Panc1 (cell line): ENCODE measurements around the gene ISG15. TPM values are rescaled to one million over a fixed set of nuclear protein-coding genes. Genes with fewer than 3 reads are reported as not detected.

ENCODE experiments used
- ATAC-seq: fragments of 200-7000 bp; cut with Tn5 transposase; 2 replicates; pipeline ENCODE4 v1.9.1; 2020; ENCODE audit warnings: mild to moderate bottlenecking, moderate library complexity
- BruUV-seq: library from RNA; stranded (reverse); fragments of 400-500 nt; replicated peaks from 2 replicates; lab custom pipeline; 2021; lab: Mats Ljungman, UMichigan
- CTCF ChIA-PET: fragments of 300-600 bp; sonication (Branson Sonifier 250); formaldehyde crosslinking; loops from one replicate; lab custom pipeline; 2022; ENCODE audit warnings: antibody characterized with exemption; lab: Charles Lee
- POLR2A ChIA-PET: fragments of 300-600 bp; sonication (Branson Sonifier 250); formaldehyde crosslinking; loops from one replicate; lab custom pipeline; 2022; ENCODE audit warnings: antibody characterized with exemption; lab: Charles Lee
- DNase-seq: peaks from one replicate; pipeline ENCODE4 v3.0.0-alpha.2; 2010; ENCODE audit warnings: low read depth, low spot score
- H3K27ac ChIP-seq: 2 replicates; pipeline ENCODE4 v1.5.1; 2011; ENCODE audit warnings: mild to moderate bottlenecking, low read length, inconsistent platforms
- H3K27me3 ChIP-seq: fragments of 200-500 bp; sonication (Bioruptor generic); 2 replicates; pipeline ENCODE4 v1.6.0; 2014; ENCODE audit warnings: low read length, inconsistent platforms; ENCODE audit not compliant: control insufficient read depth, insufficient read depth
- H3K36me3 ChIP-seq: fragments of 200-500 bp; sonication (Bioruptor generic); 2 replicates; pipeline ENCODE4 v1.5.1; 2014; ENCODE audit warnings: inconsistent platforms, mild to moderate bottlenecking, low read length, moderate library complexity; ENCODE audit not compliant: control insufficient read depth, insufficient read depth
- H3K4me1 ChIP-seq: 2 replicates; pipeline ENCODE4 v1.5.1; 2011; ENCODE audit warnings: inconsistent platforms, mild to moderate bottlenecking, low read length, moderate library complexity; ENCODE audit not compliant: control insufficient read depth, insufficient read depth
- H3K4me3 ChIP-seq, 2 experiments: 2 replicates each; pipeline ENCODE4 v1.5.1; 2011 to 2012; ENCODE audit warnings: low read depth in 2 of 2, low read length in 2 of 2, mild to moderate bottlenecking in 2 of 2, inconsistent platforms in 1 of 2, moderate library complexity in 1 of 2
- H3K9me3 ChIP-seq: fragments of 200-500 bp; sonication (Bioruptor generic); 2 replicates; pipeline ENCODE4 v1.5.1; 2014; ENCODE audit warnings: low read depth, mild to moderate bottlenecking, inconsistent platforms, low read length, moderate library complexity; ENCODE audit not compliant: control insufficient read depth, insufficient read depth
- POLR2AphosphoS5 ChIP-seq: IDR thresholded peaks from 2 replicates; pipeline ENCODE4 v1.6.1; 2012; ENCODE audit warnings: mild to moderate bottlenecking, low read depth, low read length, moderate library complexity
- REST ChIP-seq, 2 experiments: IDR thresholded peaks; 2 replicates each; pipeline ENCODE4 v1.6.1; 2011 to 2012; ENCODE audit warnings: low read depth in 2 of 2, control low read depth in 1 of 2, low read length in 1 of 2, mild to moderate bottlenecking in 1 of 2, moderate library complexity in 1 of 2; ENCODE audit not compliant: insufficient read depth in 1 of 2
- SIN3A ChIP-seq: IDR thresholded peaks from 2 replicates; pipeline ENCODE4 v1.6.1; 2012; ENCODE audit warnings: low read depth, mild to moderate bottlenecking, low read length, moderate library complexity, borderline replicate concordance; ENCODE audit not compliant: insufficient read depth
- TCF7L2 ChIP-seq: IDR thresholded peaks from 2 replicates; pipeline ENCODE4 v1.6.1; 2011; ENCODE audit warnings: mild to moderate bottlenecking, low read depth, low read length, inconsistent platforms
- in situ Hi-C: cut with HindIII; loops from 2 replicates; pipeline ENCODE4 v1.10.0; 2016; ENCODE audit warnings: low sequenced_read_pairs, low pct_unique_long_range_greater_than_20kb
- intact Hi-C: fragments of 100-400 bp; cut with micrococcal nuclease; formaldehyde crosslinking; loops from one replicate; pipeline ENCODE4 v1.10.0; 2022; ENCODE audit not compliant: unreplicated experiment
- total RNA-seq: library from RNA; stranded (reverse); gene quantifications from one replicate; pipeline ENCODE4 v1.2.1, GENCODE V29; 2021; ENCODE audit not compliant: unreplicated experiment
- TF ChIP-seq, protein P1 (sequence below): fragments of 450-650 bp; IDR thresholded peaks from 2 replicates; pipeline ENCODE4 v1.5.1; 2017; ENCODE audit warnings: mild to moderate bottlenecking

Gene ISG15
- total RNA-seq, 1 experiment from 2014 or later: 102 TPM

- ATAC-seq (no peak), DNase-seq (no peak)
- no peaks in the 10 kb centered on the region for H3K27me3 ChIP-seq
- intact Hi-C loops (no loop called here), in situ Hi-C loops (no loop called here)
- ChIA-PET POLR2A (no interaction called here), CTCF (no interaction called here)
- H3K4me3 ChIP-seq: no peak overlapping the region
- no peaks in the 10 kb centered on the region for H3K36me3 ChIP-seq
- H3K9me3 ChIP-seq: no peaks in the 10 kb centered on the region
- H3K4me1 ChIP-seq: no peaks in the 10 kb centered on the region
- H3K27ac ChIP-seq: no peak overlapping the region
- TF ChIP-seq, protein P1, sequence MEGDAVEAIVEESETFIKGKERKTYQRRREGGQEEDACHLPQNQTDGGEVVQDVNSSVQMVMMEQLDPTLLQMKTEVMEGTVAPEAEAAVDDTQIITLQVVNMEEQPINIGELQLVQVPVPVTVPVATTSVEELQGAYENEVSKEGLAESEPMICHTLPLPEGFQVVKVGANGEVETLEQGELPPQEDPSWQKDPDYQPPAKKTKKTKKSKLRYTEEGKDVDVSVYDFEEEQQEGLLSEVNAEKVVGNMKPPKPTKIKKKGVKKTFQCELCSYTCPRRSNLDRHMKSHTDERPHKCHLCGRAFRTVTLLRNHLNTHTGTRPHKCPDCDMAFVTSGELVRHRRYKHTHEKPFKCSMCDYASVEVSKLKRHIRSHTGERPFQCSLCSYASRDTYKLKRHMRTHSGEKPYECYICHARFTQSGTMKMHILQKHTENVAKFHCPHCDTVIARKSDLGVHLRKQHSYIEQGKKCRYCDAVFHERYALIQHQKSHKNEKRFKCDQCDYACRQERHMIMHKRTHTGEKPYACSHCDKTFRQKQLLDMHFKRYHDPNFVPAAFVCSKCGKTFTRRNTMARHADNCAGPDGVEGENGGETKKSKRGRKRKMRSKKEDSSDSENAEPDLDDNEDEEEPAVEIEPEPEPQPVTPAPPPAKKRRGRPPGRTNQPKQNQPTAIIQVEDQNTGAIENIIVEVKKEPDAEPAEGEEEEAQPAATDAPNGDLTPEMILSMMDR: no peak
- TF ChIP-seq REST (IDR thresholded peaks at IDR 0.05; ENCODE audit: insufficient read depth in 1 of 2, low read depth in 2 of 2, low read length in 1 of 2) (no peak), TCF7L2 (no peak), POLR2AphosphoS5 (no peak), SIN3A (no peak)
- BruUV-seq: no TSS peak
Measured at GRCh38 chr1:1047963-1048362, 34.7 kb downstream of the ISG15 start.

- BruUV-seq: no TSS peak
- ChIA-PET CTCF (no interaction called here), POLR2A (interaction anchor here (0.6 to 0.7 kb wide), 2 partner anchors 17 to 26 kb away, joined by 7 to 11 read pairs; no protein-coding TSS in a partner anchor)
- no peak for TF ChIP-seq TCF7L2
- no peak for TF ChIP-seq SIN3A
- TF ChIP-seq POLR2AphosphoS5: no peak
- TF ChIP-seq, protein P1: no peak
- no peak for TF ChIP-seq REST (IDR thresholded peaks at IDR 0.05; ENCODE audit: insufficient read depth in 1 of 2, low read depth in 2 of 2, low read length in 1 of 2)
- no peak overlapping the region for H3K4me3 ChIP-seq
- no peaks in the 10 kb centered on the region for H3K27me3 ChIP-seq
- H3K36me3 ChIP-seq: no peaks in the 10 kb centered on the region; the same call in 1 of the 2 replicates
- intact Hi-C loops (no loop called here), in situ Hi-C loops (no loop called here)
- H3K9me3 ChIP-seq: no peaks in the 10 kb centered on the region
- no peaks in the 10 kb centered on the region for H3K4me1 ChIP-seq
- no peak for ATAC-seq
- no peak overlapping the region for H3K27ac ChIP-seq
- no peak for DNase-seq
Measured at GRCh38 chr1:1048765-1049164, 35.5 kb downstream of the ISG15 start.
